GM23338 (cell line): ENCODE results near the gene SPINT2. TPM values are rescaled to one million over a fixed set of nuclear protein-coding genes. Genes with fewer than 3 reads are reported as not detected.

Experiments used
- ATAC-seq: fragments of 200-7000 bp; cut with Tn5 transposase; 3 replicates; pipeline ENCODE4 v1.9.1; 2020
- DNase-seq: peaks from one replicate; pipeline ENCODE4 v3.0.0-alpha.2; 2015; ENCODE audit warnings: low spot score
- H2AFZ ChIP-seq: fragments of 200-600 bp; sonication (generic); 2 replicates; pipeline ENCODE4 v1.8.0; 2016; ENCODE audit warnings: antibody characterized with exemption, mild to moderate bottlenecking, moderate library complexity
- H3F3A ChIP-seq: fragments of 200-600 bp; sonication (generic); replicated peaks from 2 replicates; pipeline ENCODE4 v1.8.0; 2017; ENCODE audit warnings: antibody characterized with exemption, mixed run types, low read depth
- H3K27ac ChIP-seq: fragments of 200-600 bp; sonication (generic); 2 replicates; pipeline ENCODE4 v1.6.1; 2016; ENCODE audit warnings: low read depth
- H3K27me3 ChIP-seq: fragments of 200-600 bp; sonication (generic); 2 replicates; pipeline ENCODE4 v1.8.0; 2016; ENCODE audit warnings: mild to moderate bottlenecking, mixed run types, moderate library complexity; ENCODE audit not compliant: insufficient read depth
- H3K36me3 ChIP-seq: fragments of 200-600 bp; sonication (generic); 2 replicates; pipeline ENCODE4 v1.8.0; 2016; ENCODE audit warnings: mild to moderate bottlenecking; ENCODE audit not compliant: insufficient read depth
- H3K4me1 ChIP-seq: fragments of 200-600 bp; sonication (generic); 2 replicates; pipeline ENCODE4 v1.8.0; 2016; ENCODE audit warnings: mild to moderate bottlenecking, moderate library complexity; ENCODE audit not compliant: insufficient read depth
- H3K4me2 ChIP-seq: fragments of 200-600 bp; sonication (generic); 2 replicates; pipeline ENCODE4 v1.7.1; 2017; ENCODE audit warnings: mixed run types
- H3K4me3 ChIP-seq: fragments of 200-600 bp; sonication (generic); 2 replicates; pipeline ENCODE4 v1.6.1; 2016; ENCODE audit warnings: mixed run types
- H3K79me2 ChIP-seq: fragments of 200-600 bp; sonication (generic); replicated peaks from 2 replicates; pipeline ENCODE4 v1.8.0; 2017; ENCODE audit warnings: mild to moderate bottlenecking; ENCODE audit not compliant: insufficient read depth
- H3K9me2 ChIP-seq: fragments of 200-600 bp; sonication (generic); 2 replicates; pipeline ENCODE4 v1.8.0; 2017; ENCODE audit not compliant: insufficient read depth
- H4K20me1 ChIP-seq: fragments of 200-600 bp; sonication (generic); replicated peaks from 2 replicates; pipeline ENCODE4 v1.8.0; 2017; ENCODE audit warnings: mild to moderate bottlenecking; ENCODE audit not compliant: insufficient read depth
- H3K27ac Mint-ChIP-seq: 2 replicates; pipeline ENCODE4 v1.8.0; 2020; ENCODE audit warnings: inconsistent platforms, mild to moderate bottlenecking, moderate library complexity, mixed read lengths
- H3K27me3 Mint-ChIP-seq: 3 replicates; pipeline ENCODE4 v1.8.0; 2022; ENCODE audit warnings: low read depth, mild to moderate bottlenecking, moderate library complexity, mixed read lengths, inconsistent platforms; ENCODE audit not compliant: insufficient read depth, poor library complexity
- H3K36me3 Mint-ChIP-seq: 3 replicates; pipeline ENCODE4 v1.8.0; 2021; ENCODE audit warnings: low read depth, mild to moderate bottlenecking, inconsistent platforms, moderate library complexity, mixed read lengths
- H3K4me1 Mint-ChIP-seq: 3 replicates; pipeline ENCODE4 v1.8.0; 2020; ENCODE audit warnings: mild to moderate bottlenecking, inconsistent platforms, mixed read lengths
- H3K4me3 Mint-ChIP-seq: 3 replicates; pipeline ENCODE4 v1.8.0; 2021; ENCODE audit warnings: moderate library complexity, mild to moderate bottlenecking, inconsistent platforms, mixed read lengths
- H3K9me3 Mint-ChIP-seq: 3 replicates; pipeline ENCODE4 v1.8.0; 2020; ENCODE audit warnings: moderate library complexity, mild to moderate bottlenecking, inconsistent platforms, mixed read lengths
- CREB1 ChIP-seq: fragments of 250-450 bp; sonication (Bioruptor Pico); IDR thresholded peaks from 2 replicates; pipeline ENCODE4 v1.5.0; 2020; ENCODE audit warnings: low read depth, mild to moderate bottlenecking, moderate library complexity
- CTCF ChIP-seq, 2 experiments: fragments of 200-600 bp in 1 of 2; sonication (generic) in 1 of 2; conservative IDR thresholded peaks; 2 replicates each; pipeline versions ENCODE4 v1.5.1 to v1.6.1; 2016 to 2017; ENCODE audit warnings: antibody characterized with exemption in 2 of 2, low read depth in 2 of 2, mild to moderate bottlenecking in 2 of 2, moderate library complexity in 1 of 2
- ETS1 ChIP-seq: IDR thresholded peaks from 2 replicates; pipeline ENCODE4 v1.6.1; 2016; ENCODE audit warnings: antibody characterized with exemption
- EZH2 ChIP-seq: fragments of 200-600 bp; sonication (generic); IDR thresholded peaks from one replicate; pipeline ENCODE4 v1.8.0; 2017; ENCODE audit warnings: antibody characterized with exemption, mild to moderate bottlenecking, low read depth; ENCODE audit not compliant: unreplicated experiment
- EZH2phosphoT487 ChIP-seq: fragments of 200-600 bp; sonication (generic); IDR thresholded peaks from one replicate; pipeline ENCODE4 v1.8.1; 2018; ENCODE audit warnings: antibody characterized with exemption; ENCODE audit not compliant: unreplicated experiment
- JUNB ChIP-seq: IDR thresholded peaks from one replicate; pipeline ENCODE4 v1.6.1; 2016; ENCODE audit warnings: antibody characterized with exemption; ENCODE audit not compliant: unreplicated experiment
- NANOG ChIP-seq: IDR thresholded peaks from 2 replicates; pipeline ENCODE4 v1.6.1; 2016; ENCODE audit warnings: antibody characterized with exemption, borderline replicate concordance
- POLR2AphosphoS5 ChIP-seq: IDR thresholded peaks from 2 replicates; pipeline ENCODE4 v1.6.1; 2016; ENCODE audit warnings: antibody characterized with exemption, low read depth
- REST ChIP-seq: IDR thresholded peaks from one replicate; pipeline ENCODE4 v1.6.1; 2018; ENCODE audit warnings: antibody characterized with exemption; ENCODE audit not compliant: unreplicated experiment
- STAT1 ChIP-seq: IDR thresholded peaks from one replicate; pipeline ENCODE4 v1.6.1; 2016; ENCODE audit warnings: antibody characterized with exemption; ENCODE audit not compliant: unreplicated experiment
- ZNF114 ChIP-seq: fragments of 250-450 bp; sonication (Bioruptor Pico); IDR thresholded peaks from 2 replicates; pipeline ENCODE4 v1.5.0; 2020; ENCODE audit warnings: mild to moderate bottlenecking, moderate library complexity
- ZNF331 ChIP-seq: fragments of 250-450 bp; sonication (Bioruptor Pico); IDR thresholded peaks from 2 replicates; pipeline ENCODE4 v1.5.0; 2020; ENCODE audit warnings: low read depth, mild to moderate bottlenecking, moderate library complexity
- ZNF462 ChIP-seq: fragments of 250-450 bp; sonication (Bioruptor Pico); IDR thresholded peaks from 2 replicates; pipeline ENCODE4 v1.5.0; 2020; ENCODE audit warnings: mild to moderate bottlenecking, moderate library complexity
- polyA plus RNA-seq: library from polyadenylated mRNA; unstranded; fragments of >200 nt; fragmentation: Nextera tagmentation; extraction: Ambion mirVana; gene quantifications from 2 replicates; pipeline ENCODE4 v1.2.1, GENCODE V29; 2016
- total RNA-seq: library from RNA; depleted of rRNA; stranded (reverse); fragments of >200 nt; shearing (Covaris generic); gene quantifications from 2 replicates; pipeline ENCODE4 v1.2.3, GENCODE V29; 2014

The SPINT2 gene
- total and polyA plus RNA-seq, 2 experiments from 2014 or later = 319 to 468 TPM

GRCh38 chr19:38329651-38330050, 65.3 kb downstream of the SPINT2 start:
- Histone ChIP-seq H3K36me3 (0 out of 2 replicates have a peak, but pooled peaks cover 5% of the 10 kb centered on the region), H3K4me3 (no peak overlapping the region), H4K20me1 (no peaks in the 10 kb centered on the region; the same call in 1 of the 2 replicates), H3K27me3 (no peaks in the 10 kb centered on the region), H3K79me2 (no peaks in the 10 kb centered on the region), H3K4me2 (no peak overlapping the region), H3F3A (0 out of 2 replicates have a peak, but pooled peaks cover 3% of the 10 kb centered on the region), H3K27ac (no peak overlapping the region), H2AFZ (no peak overlapping the region), H3K4me1 (no peaks in the 10 kb centered on the region), H3K9me2 (no peaks in the 10 kb centered on the region)
- DNase-seq (no peak), ATAC-seq (no peak)
- Mint-ChIP-seq H3K27ac (no peak overlapping the region), H3K9me3 (no peaks in the 10 kb centered on the region; the same call in 2 of the 3 replicates), H3K4me1 (no peaks in the 10 kb centered on the region), H3K27me3 (peaks cover 6% of the 10 kb centered on the region), H3K36me3 (peaks cover 6% of the 10 kb centered on the region; the same call in 2 of the 3 replicates), H3K4me3 (no peak overlapping the region)
- no peak for TF ChIP-seq ZNF331 (CRISPR knock-in tag)
- no peak for TF ChIP-seq EZH2phosphoT487
- no peak for TF ChIP-seq ZNF462 (CRISPR knock-in tag)
- TF ChIP-seq CREB1 (CRISPR knock-in tag) = no peak
- no peak for TF ChIP-seq CTCF (conservative IDR thresholded peaks at IDR 0.05; ENCODE audit: low read depth in 2 of 2)
- TF ChIP-seq ETS1 = no peak
- no peak for TF ChIP-seq NANOG
- no peak for TF ChIP-seq ZNF114 (CRISPR knock-in tag)
- no peak for TF ChIP-seq STAT1
- TF ChIP-seq EZH2 = no peak
- no peak for TF ChIP-seq POLR2AphosphoS5
- no peak for TF ChIP-seq REST
- TF ChIP-seq JUNB = no peak
